ENCODE results near the gene PLA2G4E. TPM values are rescaled to one million over a fixed set of nuclear protein-coding genes. Genes with fewer than 3 reads are reported as not detected.

PLA2G4E gene
- total RNA-seq, 1 donor from 2014 or later: not detected

DNA sequence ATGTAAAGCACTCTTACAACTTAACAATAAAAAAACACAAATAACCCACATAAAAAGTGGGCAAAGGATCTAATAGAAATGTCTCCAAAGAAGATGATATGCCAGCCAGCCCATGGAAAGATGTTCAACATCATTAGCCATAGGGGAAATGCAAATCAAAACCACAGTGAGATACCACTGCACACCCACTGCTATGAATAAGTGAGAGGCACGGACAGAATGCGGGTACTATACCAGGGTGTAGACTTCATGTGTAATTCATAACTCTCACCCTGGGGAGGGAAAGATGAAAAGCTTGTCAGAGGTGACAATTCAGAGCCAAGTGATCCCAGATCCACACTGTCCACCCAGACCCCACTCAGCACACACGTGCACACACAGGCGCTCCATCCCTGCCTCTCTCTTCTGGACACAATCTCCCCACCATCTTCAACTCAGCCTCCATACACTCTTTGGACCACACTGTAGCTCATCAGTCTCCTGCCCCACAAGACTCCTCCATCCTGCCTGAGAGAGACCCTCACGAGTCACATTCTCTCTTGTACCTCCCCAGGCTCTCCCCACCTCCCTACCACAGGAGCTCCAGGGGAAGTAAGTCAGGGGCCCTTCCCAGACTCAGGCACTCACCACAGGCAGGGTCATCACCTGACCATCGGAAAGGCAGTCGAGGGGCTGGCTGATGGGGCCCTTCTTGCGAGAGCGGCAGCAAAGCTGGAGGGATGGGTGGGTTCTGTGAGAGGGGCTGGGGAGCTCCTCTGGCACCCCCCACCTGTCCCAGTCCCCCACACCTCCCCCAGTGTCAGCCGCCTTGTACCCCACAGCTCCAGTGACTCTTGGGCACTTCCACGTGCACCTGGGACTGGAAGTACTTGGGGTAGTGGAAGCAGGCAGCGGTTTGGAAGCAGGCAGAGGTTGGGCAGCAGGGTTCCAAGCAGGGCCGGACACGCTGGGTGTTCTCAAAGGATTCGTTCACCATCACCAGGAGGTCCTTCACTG lies 21.3 kb downstream of the PLA2G4E start:
- no peak overlapping the region for H3K27ac ChIP-seq (replicated peaks)
- no peak for TF ChIP-seq CTCF (IDR thresholded peaks at IDR 0.05; ENCODE audit: borderline replicate concordance)
- H3K9me3 ChIP-seq (replicated peaks): no peaks in the 10 kb centered on the region
- no peaks in the 10 kb centered on the region for H3K36me3 ChIP-seq
- intact Hi-C loops (cut with micrococcal nuclease): no loop called here
- H3K4me1 ChIP-seq: peaks cover 6% of the 10 kb centered on the region
- DNase-seq: no peak
- no peaks in the 10 kb centered on the region for H3K27me3 ChIP-seq (ENCODE audit: low read depth)
- H3K4me3 ChIP-seq: no peak overlapping the region

DNA sequence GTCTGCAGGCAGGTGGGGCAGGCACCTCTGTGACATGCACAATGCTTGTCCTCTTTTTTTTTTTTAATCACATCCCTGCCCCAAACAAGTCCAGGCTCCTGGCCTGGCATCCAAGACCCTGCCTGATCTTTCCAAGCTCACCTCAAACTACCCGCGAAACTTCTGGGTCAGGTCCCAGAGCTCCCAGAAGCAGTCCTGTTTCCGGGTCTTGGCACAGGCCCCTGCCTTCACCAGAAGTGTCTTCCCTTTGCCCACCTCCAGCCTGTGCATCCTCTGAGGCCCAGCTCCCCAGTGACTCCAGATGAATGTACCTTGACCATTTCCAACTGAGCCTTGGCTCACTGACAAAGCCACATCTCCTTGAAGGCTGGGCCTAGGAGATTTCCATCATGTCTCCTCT lies 23.0 kb downstream of the PLA2G4E start:
- H3K4me3 ChIP-seq: no peak overlapping the region
- H3K36me3 ChIP-seq: no peaks in the 10 kb centered on the region
- DNase-seq: no peak
- H3K27ac ChIP-seq (replicated peaks): no peak overlapping the region
- peaks cover 12% of the 10 kb centered on the region for H3K4me1 ChIP-seq
- TF ChIP-seq CTCF (IDR thresholded peaks at IDR 0.05; ENCODE audit: borderline replicate concordance): no peak
- no peaks in the 10 kb centered on the region for H3K9me3 ChIP-seq (replicated peaks)
- intact Hi-C loops (cut with micrococcal nuclease): no loop called here
- no peaks in the 10 kb centered on the region for H3K27me3 ChIP-seq (ENCODE audit: low read depth)

DNA sequence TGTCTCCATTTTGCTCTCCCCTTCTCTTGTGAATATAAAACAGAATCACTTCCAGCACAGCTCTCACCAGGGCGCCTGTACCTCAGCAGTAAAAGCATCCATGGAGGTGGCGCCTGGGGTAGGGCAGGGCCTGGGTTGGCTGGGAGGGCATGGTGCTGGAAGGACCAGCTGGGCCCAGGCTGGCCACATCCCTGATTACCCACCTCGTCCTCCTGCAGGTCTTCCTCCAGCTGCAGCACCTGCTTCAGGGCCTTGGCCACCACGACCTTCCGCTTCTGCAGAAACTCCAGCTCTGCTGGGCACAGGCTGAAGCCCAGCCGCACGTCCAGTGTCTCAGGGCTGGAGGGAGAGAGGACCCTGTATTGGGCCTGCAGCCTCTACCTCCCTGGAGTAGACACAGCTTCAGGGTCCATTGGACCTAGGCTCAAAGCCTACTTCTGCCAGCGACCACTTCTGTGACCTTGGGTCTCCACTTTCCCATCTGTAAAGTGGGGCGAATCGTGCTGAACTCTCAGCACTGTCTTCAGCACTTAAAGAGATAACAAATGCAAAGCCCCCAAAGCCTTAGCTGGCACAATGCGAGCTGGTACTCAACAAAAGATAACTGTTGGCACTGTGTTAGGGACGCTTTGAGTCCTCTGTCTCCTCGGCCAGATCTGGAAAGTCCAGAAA lies 23.8 kb downstream of the PLA2G4E start:
- Histone ChIP-seq H3K4me3 (no peak overlapping the region), H3K4me1 (peaks cover 6% of the 10 kb centered on the region), H3K27me3 (ENCODE audit: low read depth) (no peaks in the 10 kb centered on the region), H3K9me3 (replicated peaks) (no peaks in the 10 kb centered on the region), H3K36me3 (no peaks in the 10 kb centered on the region), H3K27ac (replicated peaks) (no peak overlapping the region)
- intact Hi-C loops (cut with micrococcal nuclease): no loop called here
- no peak for DNase-seq
- TF ChIP-seq CTCF (IDR thresholded peaks at IDR 0.05; ENCODE audit: borderline replicate concordance): no peak

DNA sequence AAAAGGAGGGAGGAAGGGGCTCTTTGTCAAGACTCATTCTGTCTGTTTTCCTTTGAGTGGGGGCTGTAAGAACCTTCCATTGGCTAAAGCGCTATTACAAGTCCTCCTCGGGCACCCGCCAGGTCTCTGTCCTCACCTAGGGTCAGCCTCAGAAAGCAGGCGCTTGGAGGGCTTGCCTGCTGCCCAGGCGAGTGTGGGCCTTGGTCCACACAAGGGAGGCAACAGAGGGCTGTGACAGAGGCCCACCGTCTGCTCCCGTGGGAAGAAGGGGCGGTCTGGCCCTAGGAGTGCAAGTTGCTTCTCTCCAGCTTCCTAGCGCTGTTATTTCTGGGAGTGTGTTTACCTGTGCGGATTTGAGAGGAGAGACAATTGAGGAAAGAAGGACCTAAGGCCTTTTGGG lies 24.5 kb downstream of the PLA2G4E start:
- Histone ChIP-seq H3K27me3 (ENCODE audit: low read depth) (no peaks in the 10 kb centered on the region), H3K4me3 (no peak overlapping the region), H3K4me1 (peaks cover 6% of the 10 kb centered on the region), H3K36me3 (no peaks in the 10 kb centered on the region), H3K27ac (replicated peaks) (no peak overlapping the region), H3K9me3 (replicated peaks) (no peaks in the 10 kb centered on the region)
- no peak for TF ChIP-seq CTCF (IDR thresholded peaks at IDR 0.05; ENCODE audit: borderline replicate concordance)
- intact Hi-C loops (cut with micrococcal nuclease): no loop called here
- DNase-seq: no peak

GRCh38 chr15:41995476-41995855 lies 25.4 kb downstream of the PLA2G4E start:
- Histone ChIP-seq H3K9me3 (replicated peaks) (no peaks in the 10 kb centered on the region), H3K27me3 (ENCODE audit: low read depth) (no peaks in the 10 kb centered on the region), H3K4me3 (no peak overlapping the region), H3K4me1 (peaks cover 6% of the 10 kb centered on the region), H3K36me3 (no peaks in the 10 kb centered on the region), H3K27ac (replicated peaks) (no peak overlapping the region)
- DNase-seq: no peak
- TF ChIP-seq CTCF (IDR thresholded peaks at IDR 0.05; ENCODE audit: borderline replicate concordance): no peak
- intact Hi-C loops (cut with micrococcal nuclease): no loop called here
